A375 (cell line): Measurements from ENCODE around the gene HNRNPU. TPM values are rescaled to one million over a fixed set of nuclear protein-coding genes. Genes with fewer than 3 reads are reported as not detected.

Experiments
- total RNA-seq: library from RNA; depleted of rRNA; stranded (reverse); fragments of >200 nt; shearing (Covaris generic); gene quantifications from 2 replicates; pipeline ENCODE4 v1.2.3, GENCODE V29; 2014; rRNA removed

Gene HNRNPU
- total RNA-seq, result 677 and 759 TPM in 2 replicates

DNA sequence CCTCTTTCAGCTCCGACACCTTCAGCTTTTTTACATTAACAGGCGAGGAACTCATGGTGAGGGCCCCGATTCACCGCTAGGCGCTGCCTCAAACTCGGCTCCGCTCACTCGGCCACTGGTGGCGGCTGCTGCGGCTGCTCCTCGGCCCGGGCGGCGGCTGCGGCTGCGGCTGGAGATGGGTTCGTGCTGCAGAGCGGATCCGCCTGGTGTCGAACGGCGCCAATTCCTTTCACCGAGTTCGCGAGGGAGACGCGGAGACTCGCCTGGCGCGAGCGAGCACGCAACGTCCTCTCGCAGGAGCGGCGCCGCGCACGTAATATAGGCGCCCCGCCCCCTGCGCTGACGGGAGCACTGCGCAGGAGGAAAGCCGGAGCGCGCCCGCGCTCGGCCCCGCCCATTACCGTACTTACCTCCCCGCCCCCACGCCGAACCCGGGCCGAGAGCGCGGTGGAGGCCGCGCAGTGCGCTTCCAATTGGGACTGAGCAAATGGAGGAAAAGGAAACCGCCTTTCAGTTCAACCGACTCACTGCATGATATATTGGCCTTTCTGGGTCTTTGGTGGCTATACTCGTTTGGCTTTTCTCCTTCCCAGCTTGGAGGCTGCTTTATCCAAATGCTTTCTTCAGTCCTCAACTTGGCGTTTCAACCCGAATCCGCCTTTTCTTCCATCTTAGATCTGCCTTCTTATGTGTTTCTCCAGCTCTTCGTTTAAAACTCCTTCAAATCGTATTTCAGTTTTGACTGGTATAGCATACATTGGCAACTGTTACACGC, at the start of gene HNRNPU:
TSS of gene HNRNPU (minus strand) at position 291 of the 775 bp plus-strand sequence. CDS start at position 55, 236 bp downstream.

DNA sequence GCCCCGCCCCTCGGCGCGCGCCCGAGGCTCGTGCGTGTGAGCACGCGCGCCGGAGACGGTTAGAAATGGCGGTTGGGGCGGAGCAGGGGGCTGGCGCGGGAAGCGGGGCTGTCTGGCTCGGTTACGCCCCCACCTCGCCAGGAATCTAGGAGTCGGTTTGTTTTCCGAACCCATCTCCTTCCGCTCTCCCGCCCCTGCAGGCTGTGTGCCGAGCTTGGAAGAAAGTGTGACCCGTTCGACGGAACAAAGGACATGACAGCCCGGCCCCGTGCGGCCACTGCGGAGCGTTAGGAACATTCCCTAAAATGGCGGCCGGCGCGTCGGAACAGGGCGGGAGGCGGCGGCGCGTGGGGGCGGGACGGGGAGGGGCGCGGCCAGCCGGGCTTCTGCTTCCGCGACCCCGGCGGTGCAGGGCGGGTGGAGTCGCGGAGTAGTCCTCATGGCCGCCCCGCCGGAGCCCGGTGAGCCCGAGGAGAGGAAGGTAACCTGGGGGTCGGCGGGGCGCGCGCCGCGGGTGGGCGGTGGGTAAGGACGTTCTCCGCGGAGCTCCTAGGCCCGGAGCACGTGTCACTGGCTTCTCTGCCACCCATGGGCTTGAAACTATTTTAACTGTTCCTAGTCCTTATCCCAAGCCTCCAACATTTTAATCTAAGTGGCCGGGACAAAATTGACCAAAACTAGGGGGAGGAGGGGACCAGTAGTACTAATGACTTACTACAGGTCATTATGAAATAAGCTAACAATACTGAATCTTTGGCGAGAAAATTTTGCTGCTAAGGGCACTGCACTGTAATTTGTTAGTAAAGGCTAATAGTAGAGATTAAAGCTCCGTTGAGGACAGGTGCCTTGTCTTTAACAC, 28.8 kb downstream of the HNRNPU start, which contains the start of gene COX20:
TSS of gene COX20 (plus strand) at position 383 of the 859 bp plus-strand sequence. CDS start at position 440, 57 bp downstream.

Other genes with a start within 250 kb of the HNRNPU start
- gene DESI2, start 211.4 kb downstream of the HNRNPU start, total RNA-seq, result 50.3 and 51.5 TPM in 2 replicates
- 50.2 and 82.4 TPM in 2 replicates for gene COX20, start 28.9 kb downstream of the HNRNPU start, total RNA-seq